HepG2 (cell line): ENCODE data around the gene ATG7. TPM values are rescaled to one million over a fixed set of nuclear protein-coding genes. Genes with fewer than 3 reads are reported as not detected.

Experiments
- ATAC-seq: fragments of 200-7000 bp; cut with Tn5 transposase; 3 replicates; pipeline ENCODE4 v1.9.1; 2020; ENCODE audit warnings: mild to moderate bottlenecking, moderate library complexity
- BruUV-seq: library from RNA; stranded (reverse); fragments of 400-500 nt; replicated peaks from 2 replicates; lab custom pipeline; 2021; lab: Mats Ljungman, UMichigan
- CTCF ChIA-PET: fragments of 300-600 bp; formaldehyde crosslinking; extraction: SDS; loops from one replicate; lab custom pipeline; 2021; ENCODE audit warnings: low total read pairs, inconsistent platforms, low intra/inter-chr PET ratio; lab: Yijun Ruan, JAX
- POLR2A ChIA-PET: fragments of 350-600 bp; sonication (Branson Sonifier 250); formaldehyde crosslinking; loops from one replicate; lab custom pipeline; 2020; ENCODE audit warnings: antibody characterized with exemption, inconsistent platforms; lab: Yijun Ruan, JAX
- DNase-seq: peaks from one replicate; pipeline ENCODE4 v3.0.0-alpha.2; 2015; ENCODE audit warnings: low spot score
- FAIRE-seq: peaks from 3 replicates; lab custom pipeline; 2011; peaks lifted over from hg19 to GRCh38; lab: Jason Lieb, UNC
- H2AFZ ChIP-seq: one replicate; pipeline ENCODE4 v1.6.1; 2011; ENCODE audit warnings: low read length, inconsistent platforms
- H3K27ac ChIP-seq: fragments of 300-600 bp; 3 replicates; pipeline ENCODE4 v1.8.0; 2011; ENCODE audit warnings: mixed run types, mild to moderate bottlenecking, mixed read lengths, low read length, inconsistent platforms; ENCODE audit not compliant: insufficient read depth; ENCODE audit errors: extremely low read length
- H3K27me3 ChIP-seq, 2 experiments: fragments of 200-600 bp in 1 of 2; 2 replicates in 1 of 2; 3 replicates in 1 of 2; pipeline versions ENCODE4 v1.6.0 to v1.8.0; 2011; ENCODE audit warnings: low read length in 2 of 2, mild to moderate bottlenecking in 2 of 2, moderate library complexity in 2 of 2, inconsistent platforms in 1 of 2; ENCODE audit not compliant: insufficient read depth in 2 of 2, control insufficient read depth in 1 of 2
- H3K36me3 ChIP-seq, 2 experiments: fragments of 200-600 bp in 1 of 2; replicated peaks in 1 of 2; 2 replicates in 1 of 2; 3 replicates in 1 of 2; pipeline versions ENCODE4 v1.5.1 to v1.8.0; 2011; ENCODE audit warnings: low read length in 2 of 2, inconsistent platforms in 1 of 2; ENCODE audit not compliant: insufficient read depth in 2 of 2, control insufficient read depth in 1 of 2
- H3K4me1 ChIP-seq: 2 replicates; pipeline ENCODE4 v1.5.1; 2012; ENCODE audit warnings: low read length, inconsistent platforms; ENCODE audit not compliant: insufficient read depth
- H3K4me2 ChIP-seq: 2 replicates; pipeline ENCODE4 v1.6.0; 2011; ENCODE audit warnings: low read depth, low read length, inconsistent platforms
- H3K4me3 ChIP-seq, 3 experiments: fragments of 200-600 bp in 1 of 3; sonication (generic), shearing (Covaris generic) in 1 of 3; replicated peaks in 1 of 3; 2 replicates each; pipeline ENCODE4 v1.5.1; 2011 to 2016; ENCODE audit warnings: low read length in 3 of 3, inconsistent platforms in 2 of 3, low read depth in 2 of 3, mild to moderate bottlenecking in 2 of 3, control low read depth in 1 of 3, mixed read lengths in 1 of 3; ENCODE audit not compliant: insufficient read depth in 1 of 3
- H3K79me2 ChIP-seq: one replicate; pipeline ENCODE4 v1.6.1; 2011; ENCODE audit warnings: low read length, inconsistent platforms; ENCODE audit not compliant: insufficient read depth
- H3K9ac ChIP-seq: 2 replicates; pipeline ENCODE4 v1.6.0; 2011; ENCODE audit warnings: mild to moderate bottlenecking, low read depth, low read length, inconsistent platforms; ENCODE audit not compliant: insufficient read depth
- H3K9me3 ChIP-seq: 2 replicates; pipeline ENCODE4 v1.5.1; 2012; ENCODE audit warnings: mild to moderate bottlenecking, low read length
- H4K20me1 ChIP-seq: 2 replicates; pipeline ENCODE4 v1.6.0; 2011; ENCODE audit warnings: inconsistent platforms, mild to moderate bottlenecking, low read length, moderate library complexity; ENCODE audit not compliant: insufficient read depth
- ASH2L ChIP-seq: fragments of 300-600, 200-600 bp; sonication (generic); IDR thresholded peaks from 2 replicates; pipeline ENCODE4 v1.7.0; 2017; ENCODE audit warnings: low read depth, mild to moderate bottlenecking, moderate library complexity, mixed read lengths, low read length; ENCODE audit not compliant: insufficient read length
- KLF12 ChIP-seq: sonication (generic); formaldehyde crosslinking; IDR thresholded peaks from 2 replicates; pipeline ENCODE4 v1.4.0; 2020; ENCODE audit warnings: missing genetic modification reagents, borderline replicate concordance
- MAFF ChIP-seq: IDR thresholded peaks from 2 replicates; pipeline ENCODE4 v1.6.1; 2011; ENCODE audit warnings: low read depth, low read length, improper control_type of control experiment
- MTA1 ChIP-seq: sonication (generic); formaldehyde crosslinking; IDR thresholded peaks from 2 replicates; pipeline ENCODE4 v1.4.0; 2020; ENCODE audit warnings: missing genetic modification reagents, mild to moderate bottlenecking, borderline replicate concordance
- PAF1 ChIP-seq: IDR thresholded peaks from 2 replicates; pipeline ENCODE4 v1.6.1; 2016; ENCODE audit warnings: missing genetic modification reagents, missing compliant biosample characterization
- SSRP1 ChIP-seq: IDR thresholded peaks from 2 replicates; pipeline ENCODE4 v1.6.1; 2016; ENCODE audit warnings: control low read depth
- ZNF263 ChIP-seq: sonication (generic); formaldehyde crosslinking; IDR thresholded peaks from 2 replicates; pipeline ENCODE4 v1.4.0; 2020; ENCODE audit warnings: missing genetic modification reagents
- ZNF605 ChIP-seq: sonication (generic); formaldehyde crosslinking; IDR thresholded peaks from 2 replicates; pipeline ENCODE4 v1.8.0; 2022; ENCODE audit warnings: mild to moderate bottlenecking, missing genetic modification reagents
- ZNF724P ChIP-seq: sonication (generic); formaldehyde crosslinking; IDR thresholded peaks from 2 replicates; pipeline ENCODE4 v1.8.0; 2022; ENCODE audit warnings: missing genetic modification reagents, borderline replicate concordance
- WGBS: methylation state at CpG from one replicate; pipeline ENCODE4 v1.1.6; 2017; ENCODE audit warnings: low lambda C conversion rate; 5-methylcytosine and 5-hydroxymethylcytosine counted together
- in situ Hi-C: cut with HindIII; loops from 2 replicates; pipeline ENCODE4 v1.10.0; 2017; ENCODE audit warnings: low pct_unique_long_range_greater_than_20kb; ENCODE audit not compliant: extremely low pct_ligation_motif_present
- intact Hi-C: fragments of 100-400 bp; cut with micrococcal nuclease; formaldehyde crosslinking; loops from one replicate; pipeline ENCODE4 v1.10.0; 2022; ENCODE audit not compliant: unreplicated experiment
- polyA plus RNA-seq, 8 experiments: library from polyadenylated mRNA; depleted of rRNA in 3 of 8; stranded (reverse) in 7 of 8; unstranded in 1 of 8; fragments of >200 nt; fragmentation: Illumina TruSeq in 4 of 8; extraction: Trizol in 4 of 8; gene quantifications; 2 replicates each; pipeline versions ENCODE4 v1.2.1 to v1.2.3, GENCODE V29; 2011 to 2016; ENCODE audit warnings: low read depth in 4 of 8, missing spikeins in 1 of 8, mixed read lengths in 1 of 8; ENCODE audit not compliant: insufficient read depth in 1 of 8
- total RNA-seq, 5 experiments: library from RNA; depleted of rRNA; stranded (reverse); fragments of >200 nt; fragmentation: Illumina TruSeq; extraction: Trizol; gene quantifications; 2 replicates each; pipeline ENCODE4 v1.2.3, GENCODE V29; 2016; ENCODE audit warnings: low read depth in 1 of 5
- TF ChIP-seq, protein P1 (sequence below): sonication (generic); formaldehyde crosslinking; conservative IDR thresholded peaks from 2 replicates; pipeline ENCODE4 v1.5.0; 2020; ENCODE audit warnings: missing genetic modification reagents
- TF ChIP-seq, protein P2 (sequence below): sonication (generic); formaldehyde crosslinking; IDR thresholded peaks from 2 replicates; pipeline ENCODE4 v1.4.0; 2020; ENCODE audit warnings: missing genetic modification reagents
- TF ChIP-seq, protein P3 (sequence below): sonication (generic); formaldehyde crosslinking; IDR thresholded peaks from 2 replicates; pipeline ENCODE4 v1.5.0; 2020; ENCODE audit warnings: mild to moderate bottlenecking, missing genetic modification reagents
- TF ChIP-seq, protein P4 (sequence below): sonication (generic); formaldehyde crosslinking; IDR thresholded peaks from 2 replicates; pipeline ENCODE4 v1.4.0; 2020; ENCODE audit warnings: missing genetic modification reagents, mild to moderate bottlenecking, borderline replicate concordance

ATG7 gene
- total and polyA plus RNA-seq, 2 of the 13 experiments (the other 11 are each of a cell fraction or from before 2014, with no cell fraction given): 7.8 to 22.1 TPM

DNA sequence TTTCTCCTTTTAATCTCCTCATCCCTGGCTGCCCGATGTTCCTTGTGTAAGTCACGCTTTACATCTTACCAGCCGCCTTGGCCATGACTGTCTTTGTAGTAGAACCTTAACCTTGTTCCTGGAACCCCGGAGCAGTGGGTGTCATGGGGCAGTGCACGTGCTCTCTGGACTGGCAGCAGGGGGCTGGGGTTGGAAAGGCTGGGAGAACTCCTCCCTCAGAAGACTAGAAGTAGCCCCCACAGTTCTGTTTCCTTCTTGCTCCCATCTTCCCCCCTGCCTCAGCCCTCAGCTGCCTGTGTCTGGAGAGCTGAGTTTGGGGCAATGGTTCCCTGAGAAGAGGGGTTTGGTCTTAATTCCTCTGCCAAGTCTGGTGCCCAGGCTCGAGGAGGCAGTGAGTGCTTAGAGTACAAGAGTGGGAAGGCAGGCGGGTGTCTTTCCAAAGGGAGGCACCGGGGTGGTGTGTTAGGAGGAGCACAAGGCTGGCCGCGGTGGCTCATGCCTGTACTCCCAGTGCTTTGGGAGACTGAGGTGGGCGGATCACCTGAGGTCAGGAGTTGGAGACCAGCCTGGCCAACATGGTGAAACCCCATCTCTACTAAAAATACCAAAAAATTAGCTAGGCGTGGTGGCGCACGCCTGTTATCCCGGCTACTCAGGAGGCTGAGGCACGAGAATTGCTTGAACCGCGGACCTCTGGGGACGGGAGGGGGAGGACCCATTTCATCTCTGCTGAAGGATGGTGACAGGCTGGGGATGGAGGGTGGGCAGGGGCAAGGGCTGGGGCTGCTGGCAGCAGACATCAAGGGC, 271.1 kb downstream of the ATG7 start:
- no peak overlapping the region for H3K4me3 ChIP-seq
- 89% methylated on average over 19 of the region's 19 CpGs for WGBS
- no peak overlapping the region for H3K4me2 ChIP-seq
- no peaks in the 10 kb centered on the region for H3K79me2 ChIP-seq
- H2AFZ ChIP-seq: no peak overlapping the region
- H4K20me1 ChIP-seq: no peaks in the 10 kb centered on the region
- in situ Hi-C loops (no loop called here), intact Hi-C loops (no loop called here)
- H3K27me3 ChIP-seq: no peaks in the 10 kb centered on the region
- BruUV-seq: no TSS peak
- POLR2A ChIA-PET: no interaction called here
- no peak overlapping the region for H3K9ac ChIP-seq
- no peaks in the 10 kb centered on the region for H3K36me3 ChIP-seq
- H3K9me3 ChIP-seq: no peaks in the 10 kb centered on the region
- H3K27ac ChIP-seq: no peak overlapping the region
- ATAC-seq (no peak), DNase-seq (no peak), FAIRE-seq (no peak)
- peaks cover 12% of the 10 kb centered on the region for H3K4me1 ChIP-seq
- CTCF ChIA-PET: no interaction called here
- no peak for TF ChIP-seq KLF12 (CRISPR knock-in tag)
- TF ChIP-seq ASH2L: no peak
- no peak for TF ChIP-seq SSRP1 (CRISPR knock-in tag)
- TF ChIP-seq, protein P1, sequence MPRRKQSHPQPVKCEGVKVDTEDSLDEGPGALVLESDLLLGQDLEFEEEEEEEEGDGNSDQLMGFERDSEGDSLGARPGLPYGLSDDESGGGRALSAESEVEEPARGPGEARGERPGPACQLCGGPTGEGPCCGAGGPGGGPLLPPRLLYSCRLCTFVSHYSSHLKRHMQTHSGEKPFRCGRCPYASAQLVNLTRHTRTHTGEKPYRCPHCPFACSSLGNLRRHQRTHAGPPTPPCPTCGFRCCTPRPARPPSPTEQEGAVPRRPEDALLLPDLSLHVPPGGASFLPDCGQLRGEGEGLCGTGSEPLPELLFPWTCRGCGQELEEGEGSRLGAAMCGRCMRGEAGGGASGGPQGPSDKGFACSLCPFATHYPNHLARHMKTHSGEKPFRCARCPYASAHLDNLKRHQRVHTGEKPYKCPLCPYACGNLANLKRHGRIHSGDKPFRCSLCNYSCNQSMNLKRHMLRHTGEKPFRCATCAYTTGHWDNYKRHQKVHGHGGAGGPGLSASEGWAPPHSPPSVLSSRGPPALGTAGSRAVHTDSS (CRISPR knock-in tag): no peak
- TF ChIP-seq ZNF263 (CRISPR knock-in tag): no peak
- no peak for TF ChIP-seq MAFF
- TF ChIP-seq MTA1 (CRISPR knock-in tag): no peak
- TF ChIP-seq, protein P2, sequence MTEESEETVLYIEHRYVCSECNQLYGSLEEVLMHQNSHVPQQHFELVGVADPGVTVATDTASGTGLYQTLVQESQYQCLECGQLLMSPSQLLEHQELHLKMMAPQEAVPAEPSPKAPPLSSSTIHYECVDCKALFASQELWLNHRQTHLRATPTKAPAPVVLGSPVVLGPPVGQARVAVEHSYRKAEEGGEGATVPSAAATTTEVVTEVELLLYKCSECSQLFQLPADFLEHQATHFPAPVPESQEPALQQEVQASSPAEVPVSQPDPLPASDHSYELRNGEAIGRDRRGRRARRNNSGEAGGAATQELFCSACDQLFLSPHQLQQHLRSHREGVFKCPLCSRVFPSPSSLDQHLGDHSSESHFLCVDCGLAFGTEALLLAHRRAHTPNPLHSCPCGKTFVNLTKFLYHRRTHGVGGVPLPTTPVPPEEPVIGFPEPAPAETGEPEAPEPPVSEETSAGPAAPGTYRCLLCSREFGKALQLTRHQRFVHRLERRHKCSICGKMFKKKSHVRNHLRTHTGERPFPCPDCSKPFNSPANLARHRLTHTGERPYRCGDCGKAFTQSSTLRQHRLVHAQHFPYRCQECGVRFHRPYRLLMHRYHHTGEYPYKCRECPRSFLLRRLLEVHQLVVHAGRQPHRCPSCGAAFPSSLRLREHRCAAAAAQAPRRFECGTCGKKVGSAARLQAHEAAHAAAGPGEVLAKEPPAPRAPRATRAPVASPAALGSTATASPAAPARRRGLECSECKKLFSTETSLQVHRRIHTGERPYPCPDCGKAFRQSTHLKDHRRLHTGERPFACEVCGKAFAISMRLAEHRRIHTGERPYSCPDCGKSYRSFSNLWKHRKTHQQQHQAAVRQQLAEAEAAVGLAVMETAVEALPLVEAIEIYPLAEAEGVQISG (CRISPR knock-in tag): no peak
- TF ChIP-seq PAF1: no peak
- no peak for TF ChIP-seq ZNF724P (CRISPR knock-in tag)
- TF ChIP-seq, protein P3, sequence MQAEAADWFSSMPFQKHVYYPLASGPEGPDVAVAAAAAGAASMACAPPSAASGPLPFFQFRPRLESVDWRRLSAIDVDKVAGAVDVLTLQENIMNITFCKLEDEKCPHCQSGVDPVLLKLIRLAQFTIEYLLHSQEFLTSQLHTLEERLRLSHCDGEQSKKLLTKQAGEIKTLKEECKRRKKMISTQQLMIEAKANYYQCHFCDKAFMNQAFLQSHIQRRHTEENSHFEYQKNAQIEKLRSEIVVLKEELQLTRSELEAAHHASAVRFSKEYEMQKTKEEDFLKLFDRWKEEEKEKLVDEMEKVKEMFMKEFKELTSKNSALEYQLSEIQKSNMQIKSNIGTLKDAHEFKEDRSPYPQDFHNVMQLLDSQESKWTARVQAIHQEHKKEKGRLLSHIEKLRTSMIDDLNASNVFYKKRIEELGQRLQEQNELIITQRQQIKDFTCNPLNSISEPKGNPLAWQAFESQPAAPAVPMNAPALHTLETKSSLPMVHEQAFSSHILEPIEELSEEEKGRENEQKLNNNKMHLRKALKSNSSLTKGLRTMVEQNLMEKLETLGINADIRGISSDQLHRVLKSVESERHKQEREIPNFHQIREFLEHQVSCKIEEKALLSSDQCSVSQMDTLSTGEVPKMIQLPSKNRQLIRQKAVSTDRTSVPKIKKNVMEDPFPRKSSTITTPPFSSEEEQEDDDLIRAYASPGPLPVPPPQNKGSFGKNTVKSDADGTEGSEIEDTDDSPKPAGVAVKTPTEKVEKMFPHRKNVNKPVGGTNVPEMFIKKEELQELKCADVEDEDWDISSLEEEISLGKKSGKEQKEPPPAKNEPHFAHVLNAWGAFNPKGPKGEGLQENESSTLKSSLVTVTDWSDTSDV (CRISPR knock-in tag): no peak
- TF ChIP-seq, protein P4, sequence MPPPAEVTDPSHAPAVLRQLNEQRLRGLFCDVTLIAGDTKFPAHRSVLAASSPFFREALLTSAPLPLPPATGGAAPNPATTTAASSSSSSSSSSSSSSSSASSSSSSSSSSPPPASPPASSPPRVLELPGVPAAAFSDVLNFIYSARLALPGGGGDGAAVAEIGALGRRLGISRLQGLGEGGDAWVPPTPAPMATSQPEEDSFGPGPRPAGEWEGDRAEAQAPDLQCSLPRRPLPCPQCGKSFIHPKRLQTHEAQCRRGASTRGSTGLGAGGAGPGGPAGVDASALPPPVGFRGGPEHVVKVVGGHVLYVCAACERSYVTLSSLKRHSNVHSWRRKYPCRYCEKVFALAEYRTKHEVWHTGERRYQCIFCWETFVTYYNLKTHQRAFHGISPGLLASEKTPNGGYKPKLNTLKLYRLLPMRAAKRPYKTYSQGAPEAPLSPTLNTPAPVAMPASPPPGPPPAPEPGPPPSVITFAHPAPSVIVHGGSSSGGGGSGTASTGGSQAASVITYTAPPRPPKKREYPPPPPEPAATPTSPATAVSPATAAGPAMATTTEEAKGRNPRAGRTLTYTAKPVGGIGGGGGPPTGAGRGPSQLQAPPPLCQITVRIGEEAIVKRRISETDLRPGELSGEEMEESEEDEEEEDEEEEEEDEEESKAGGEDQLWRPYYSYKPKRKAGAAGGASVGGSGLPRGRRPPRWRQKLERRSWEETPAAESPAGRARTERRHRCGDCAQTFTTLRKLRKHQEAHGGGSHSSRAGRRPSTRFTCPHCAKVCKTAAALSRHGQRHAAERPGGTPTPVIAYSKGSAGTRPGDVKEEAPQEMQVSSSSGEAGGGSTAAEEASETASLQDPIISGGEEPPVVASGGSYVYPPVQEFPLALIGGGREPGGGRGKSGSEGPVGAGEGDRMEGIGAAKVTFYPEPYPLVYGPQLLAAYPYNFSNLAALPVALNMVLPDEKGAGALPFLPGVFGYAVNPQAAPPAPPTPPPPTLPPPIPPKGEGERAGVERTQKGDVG (CRISPR knock-in tag): no peak
- no peak for TF ChIP-seq ZNF605 (CRISPR knock-in tag)
